PC-3 (cell line): ENCODE measurements around the gene JUNB.

Experiments used
- EZH2 ChIP-seq: fragments of 300-600 bp; sonication (generic); IDR thresholded peaks from one replicate; pipeline ENCODE4 v1.6.1; 2017; ENCODE audit warnings: antibody characterized with exemption, mild to moderate bottlenecking, low read length; ENCODE audit not compliant: unreplicated experiment
- EZH2phosphoT487 ChIP-seq: fragments of 300-600 bp; sonication (generic); IDR thresholded peaks from 2 replicates; pipeline ENCODE4 v1.6.1; 2018; ENCODE audit warnings: mild to moderate bottlenecking, antibody characterized with exemption, low read length, borderline replicate concordance
- TF ChIP-seq, protein P1 (sequence below): fragments of 300-600 bp; sonication (generic); conservative IDR thresholded peaks from 2 replicates; pipeline ENCODE4 v1.5.1; 2017; ENCODE audit warnings: antibody characterized with exemption, low read depth, mild to moderate bottlenecking, low read length

DNA sequence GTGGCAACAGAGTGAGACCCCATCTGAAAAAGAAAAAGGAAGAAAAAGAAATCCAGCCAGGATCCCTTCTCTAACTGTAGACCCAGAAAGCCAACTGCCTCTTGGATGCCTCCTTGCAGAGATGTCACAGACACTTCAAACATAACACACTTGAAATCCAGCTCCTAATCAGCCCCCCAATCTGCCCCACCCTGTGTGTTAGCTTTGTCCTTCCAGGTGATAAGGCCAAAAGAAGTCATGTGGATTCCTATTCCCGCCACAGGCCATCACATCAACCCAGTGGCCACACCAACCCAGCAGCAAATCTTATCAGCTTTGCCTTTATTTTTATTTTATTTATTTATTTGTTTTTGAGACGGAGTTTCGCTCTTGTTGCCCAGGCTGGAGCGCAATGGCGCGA lies 31.6 kb upstream of the JUNB start:
- TF ChIP-seq, protein P1, sequence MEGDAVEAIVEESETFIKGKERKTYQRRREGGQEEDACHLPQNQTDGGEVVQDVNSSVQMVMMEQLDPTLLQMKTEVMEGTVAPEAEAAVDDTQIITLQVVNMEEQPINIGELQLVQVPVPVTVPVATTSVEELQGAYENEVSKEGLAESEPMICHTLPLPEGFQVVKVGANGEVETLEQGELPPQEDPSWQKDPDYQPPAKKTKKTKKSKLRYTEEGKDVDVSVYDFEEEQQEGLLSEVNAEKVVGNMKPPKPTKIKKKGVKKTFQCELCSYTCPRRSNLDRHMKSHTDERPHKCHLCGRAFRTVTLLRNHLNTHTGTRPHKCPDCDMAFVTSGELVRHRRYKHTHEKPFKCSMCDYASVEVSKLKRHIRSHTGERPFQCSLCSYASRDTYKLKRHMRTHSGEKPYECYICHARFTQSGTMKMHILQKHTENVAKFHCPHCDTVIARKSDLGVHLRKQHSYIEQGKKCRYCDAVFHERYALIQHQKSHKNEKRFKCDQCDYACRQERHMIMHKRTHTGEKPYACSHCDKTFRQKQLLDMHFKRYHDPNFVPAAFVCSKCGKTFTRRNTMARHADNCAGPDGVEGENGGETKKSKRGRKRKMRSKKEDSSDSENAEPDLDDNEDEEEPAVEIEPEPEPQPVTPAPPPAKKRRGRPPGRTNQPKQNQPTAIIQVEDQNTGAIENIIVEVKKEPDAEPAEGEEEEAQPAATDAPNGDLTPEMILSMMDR, result no peak
- TF ChIP-seq EZH2 (no peak), EZH2phosphoT487 (no peak)
